ENCODE measurements around the gene C2orf78.

DNA sequence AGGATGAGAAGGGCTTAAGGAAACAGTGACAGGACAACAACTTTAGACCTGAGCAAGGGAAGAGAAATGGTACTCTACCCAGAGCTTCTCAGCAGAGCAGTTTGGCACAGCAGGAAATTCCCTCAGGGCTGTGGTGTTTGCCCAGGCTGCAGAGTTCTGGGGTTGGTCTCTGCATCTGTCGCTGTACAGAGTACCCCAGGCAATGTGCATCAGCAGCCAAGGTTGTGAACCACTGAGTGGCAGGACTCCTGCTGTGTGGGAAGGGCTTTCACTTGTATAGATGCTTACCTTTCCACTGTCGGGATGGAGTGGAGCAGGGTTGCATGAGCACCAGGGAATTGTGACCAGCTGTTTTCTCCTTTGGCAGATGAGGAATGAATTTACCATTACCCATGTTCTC lies 66.0 kb downstream of the C2orf78 start:
- TF ChIP-seq, protein P1, sequence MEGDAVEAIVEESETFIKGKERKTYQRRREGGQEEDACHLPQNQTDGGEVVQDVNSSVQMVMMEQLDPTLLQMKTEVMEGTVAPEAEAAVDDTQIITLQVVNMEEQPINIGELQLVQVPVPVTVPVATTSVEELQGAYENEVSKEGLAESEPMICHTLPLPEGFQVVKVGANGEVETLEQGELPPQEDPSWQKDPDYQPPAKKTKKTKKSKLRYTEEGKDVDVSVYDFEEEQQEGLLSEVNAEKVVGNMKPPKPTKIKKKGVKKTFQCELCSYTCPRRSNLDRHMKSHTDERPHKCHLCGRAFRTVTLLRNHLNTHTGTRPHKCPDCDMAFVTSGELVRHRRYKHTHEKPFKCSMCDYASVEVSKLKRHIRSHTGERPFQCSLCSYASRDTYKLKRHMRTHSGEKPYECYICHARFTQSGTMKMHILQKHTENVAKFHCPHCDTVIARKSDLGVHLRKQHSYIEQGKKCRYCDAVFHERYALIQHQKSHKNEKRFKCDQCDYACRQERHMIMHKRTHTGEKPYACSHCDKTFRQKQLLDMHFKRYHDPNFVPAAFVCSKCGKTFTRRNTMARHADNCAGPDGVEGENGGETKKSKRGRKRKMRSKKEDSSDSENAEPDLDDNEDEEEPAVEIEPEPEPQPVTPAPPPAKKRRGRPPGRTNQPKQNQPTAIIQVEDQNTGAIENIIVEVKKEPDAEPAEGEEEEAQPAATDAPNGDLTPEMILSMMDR (IDR thresholded peaks at IDR 0.05): no peak
- no peak for TF ChIP-seq POLR2A (IDR thresholded peaks at IDR 0.05)

Data from thyroid gland (tissue), 4 donors.